A549 treated with Hydrocortisone at 1 μM for 4 hours (cell line): ENCODE measurements around the gene ENG. TPM values are rescaled to one million over a fixed set of nuclear protein-coding genes. Genes with fewer than 3 reads are reported as not detected.

Experiments
- total RNA-seq: library from RNA; stranded (reverse); fragments of 200-300 nt; extraction: Qiagen RNA extraction; gene quantifications from 5 replicates; pipeline ENCODE4 v1.2.3, GENCODE V29; 2022

ENG gene
- 0.09 to 0.15 TPM (median 0.12 TPM) in 5 replicates for total RNA-seq

GRCh38 chr9:127854184-127854806 is at the start of gene ENG:
Gene ENG (minus strand): TSS chr9:127854658. CDS start chr9:127854355, 303 bp downstream.

GRCh38 chr9:127899128-127899943 is 44.9 kb upstream of the ENG start, which contains the start of gene ST6GALNAC6:
Gene ST6GALNAC6 (minus strand): TSS chr9:127899603. CDS start chr9:127897981, 1,622 bp downstream.

GRCh38 chr9:127877566-127877998 is 23.1 kb upstream of the ENG start, which contains the start of gene AK1:
Gene AK1 (minus strand): TSS chr9:127877675. CDS start chr9:127874617, 3,058 bp downstream.

GRCh38 chr9:127802576-127803443 is 51.6 kb downstream of the ENG start, which contains the start of gene FPGS:
Gene FPGS (plus strand): TSS chr9:127802882. CDS start chr9:127802925, 43 bp downstream.

GRCh38 chr9:127785933-127786772 is 68.3 kb downstream of the ENG start, which contains the start of gene CDK9:
Gene CDK9 (plus strand): TSS chr9:127786034. CDS start chr9:127786149, 115 bp downstream.

GRCh38 chr9:127778280-127779135 is 76.0 kb downstream of the ENG start, which contains the start of gene SH2D3C:
Gene SH2D3C (minus strand): TSS chr9:127778666. CDS start chr9:127778627, 39 bp downstream.

Other genes with a start within 250 kb of the ENG start
- 14.2 to 18.4 TPM (median 17.9 TPM) in 5 replicates for gene STXBP1, start 242.4 kb downstream of the ENG start, total RNA-seq
- gene CFAP157, start 147.7 kb downstream of the ENG start, total RNA-seq = 0.03 to 0.08 TPM (median 0.05 TPM) in 5 replicates
- 12.5 to 21.0 TPM (median 19.8 TPM) in 5 replicates for gene PTRH1, start 139.0 kb downstream of the ENG start, total RNA-seq
- gene TTC16, start 138.6 kb downstream of the ENG start, total RNA-seq = 0.03 to 0.12 TPM (median 0.03 TPM) in 4 of 5 replicates, not detected in the other
- gene TOR2A, start 119.4 kb downstream of the ENG start, total RNA-seq = 12.6 to 17.9 TPM (median 15.7 TPM) in 5 replicates
- 0.09 to 0.24 TPM (median 0.12 TPM) in 3 of 5 replicates, not detected in the others for gene SH2D3C, start 76.0 kb downstream of the ENG start, total RNA-seq
- 42.8 to 54.4 TPM (median 45.7 TPM) in 5 replicates for gene CDK9, start 68.6 kb downstream of the ENG start, total RNA-seq
- 45.9 to 52.3 TPM (median 49.1 TPM) in 5 replicates for gene FPGS, start 51.8 kb downstream of the ENG start, total RNA-seq
- gene AK1, start 23.0 kb upstream of the ENG start, total RNA-seq = 44.0 to 77.7 TPM (median 73.1 TPM) in 5 replicates
- 18.3 to 23.7 TPM (median 21.6 TPM) in 5 replicates for gene ST6GALNAC6, start 44.9 kb upstream of the ENG start, total RNA-seq
- 13.9 to 17.2 TPM (median 16.3 TPM) in 5 replicates for gene ST6GALNAC4, start 62.4 kb upstream of the ENG start, total RNA-seq
- 1.5 to 2.1 TPM (median 1.6 TPM) in 5 replicates for gene PIP5KL1, start 76.1 kb upstream of the ENG start, total RNA-seq
- 35.2 to 42.8 TPM (median 42.5 TPM) in 5 replicates for gene DPM2, start 83.2 kb upstream of the ENG start, total RNA-seq
- 41.9 to 56.2 TPM (median 44.3 TPM) in 5 replicates for gene EEIG1, start 126.3 kb upstream of the ENG start, total RNA-seq
- gene NAIF1, start 212.7 kb upstream of the ENG start, total RNA-seq = 5.6 to 7.4 TPM (median 7.2 TPM) in 5 replicates
- gene SLC25A25, start 213.6 kb upstream of the ENG start, total RNA-seq = 7.2 to 8.4 TPM (median 8.0 TPM) in 5 replicates